HG03045 (cell line): ENCODE measurements around the gene DIDO1.
"Not testable (repeated sequence)": the region's sequence is repeated elsewhere in the genome, so short reads cannot be mapped to it uniquely, and the experiment has no call there.

Experiments used
- ATAC-seq: cut with Tn5 transposase; IDR thresholded peaks from one replicate; pipeline ENCODE4 v1.9.1; 2021; ENCODE audit warnings: mild to moderate bottlenecking, moderate library complexity; ENCODE audit not compliant: unreplicated experiment

Gene DIDO1

DNA sequence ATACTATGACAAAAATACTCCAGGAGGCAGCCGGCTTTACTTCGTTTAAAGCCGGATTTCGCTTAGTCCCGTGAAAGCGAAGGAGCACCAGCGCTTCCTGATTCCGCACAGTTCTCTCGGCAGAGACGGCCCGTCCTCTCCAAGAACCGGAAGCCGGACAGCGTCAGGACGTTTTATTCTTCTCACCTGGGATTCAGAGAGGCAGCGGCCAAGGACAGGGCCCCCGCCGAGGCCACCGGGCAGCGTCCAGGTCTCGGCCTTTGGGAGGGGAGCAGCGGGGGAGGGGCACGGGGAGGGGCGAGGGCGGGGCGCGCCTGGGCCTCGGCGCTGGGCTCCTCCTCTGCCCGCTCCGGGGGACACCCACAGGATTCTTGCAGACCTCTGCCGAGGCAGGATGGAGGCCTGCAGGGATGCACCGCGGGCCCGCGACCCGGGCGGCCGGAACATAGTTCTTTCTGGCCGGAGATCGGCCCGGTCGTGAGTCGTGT, 2.8 kb upstream of the DIDO1 start:
- peak; percentile 30 for ATAC-seq

DNA sequence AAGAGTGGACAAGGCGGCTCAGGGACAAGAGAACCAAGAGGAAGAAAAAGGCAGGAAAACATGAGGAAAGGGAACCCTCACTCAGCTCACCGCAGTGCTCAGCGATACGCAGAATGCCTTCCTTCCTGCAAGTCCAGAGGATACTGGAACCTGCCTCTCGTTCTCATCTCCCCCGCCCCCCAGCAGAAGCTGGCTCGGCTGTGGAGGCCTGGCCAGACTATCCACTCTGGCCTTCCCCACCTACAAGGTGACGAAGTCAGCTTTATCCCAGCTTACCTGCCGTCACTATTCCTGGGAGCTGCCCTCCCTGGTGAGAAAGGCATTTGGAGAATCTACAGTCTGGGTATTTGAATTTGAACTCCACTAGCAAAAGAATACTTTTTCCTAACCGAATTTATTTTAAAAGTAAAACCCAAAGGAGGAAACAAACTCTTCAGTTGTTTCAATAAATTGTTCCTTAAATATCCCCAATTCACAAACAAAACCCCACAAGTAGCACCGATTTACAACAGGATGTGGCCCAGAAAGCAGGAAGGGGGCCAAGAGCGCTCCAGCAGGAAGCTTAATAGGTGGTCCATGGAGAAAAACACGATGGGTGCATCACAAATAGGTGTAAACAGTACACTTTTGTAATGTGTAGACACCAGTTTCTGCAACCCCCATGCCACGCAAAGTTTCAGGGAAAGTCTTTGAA, 2.1 kb upstream of the DIDO1 start:
- ATAC-seq: no peak

DNA sequence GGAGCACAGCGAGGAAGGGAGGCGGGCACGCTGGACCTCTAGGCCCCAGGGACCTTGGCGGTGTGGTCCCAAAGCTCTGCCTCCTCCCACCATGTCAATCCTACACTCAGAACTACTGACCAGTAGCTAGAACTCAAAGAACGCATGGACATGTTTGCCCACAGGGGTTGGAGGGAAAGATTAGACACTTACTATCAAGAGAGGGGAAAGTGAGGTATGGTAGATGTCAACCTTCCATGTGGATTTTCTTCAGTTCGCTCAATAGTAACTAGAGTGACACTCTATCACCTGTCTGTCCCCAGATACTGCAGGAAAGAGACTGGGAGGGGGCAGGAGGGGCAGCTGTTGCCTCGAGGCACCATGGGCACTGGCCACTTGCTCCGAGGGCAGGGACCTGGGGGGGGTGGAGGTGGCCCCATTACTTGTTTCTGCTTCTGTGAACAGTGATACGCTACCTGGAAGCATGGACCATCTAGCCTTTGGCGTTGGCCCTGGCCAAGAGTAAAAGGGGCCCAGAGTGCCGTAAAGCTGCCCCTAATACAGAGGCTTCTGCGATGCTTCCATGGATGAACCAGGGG, 912 bp upstream of the DIDO1 start:
- ATAC-seq: no peak

DNA sequence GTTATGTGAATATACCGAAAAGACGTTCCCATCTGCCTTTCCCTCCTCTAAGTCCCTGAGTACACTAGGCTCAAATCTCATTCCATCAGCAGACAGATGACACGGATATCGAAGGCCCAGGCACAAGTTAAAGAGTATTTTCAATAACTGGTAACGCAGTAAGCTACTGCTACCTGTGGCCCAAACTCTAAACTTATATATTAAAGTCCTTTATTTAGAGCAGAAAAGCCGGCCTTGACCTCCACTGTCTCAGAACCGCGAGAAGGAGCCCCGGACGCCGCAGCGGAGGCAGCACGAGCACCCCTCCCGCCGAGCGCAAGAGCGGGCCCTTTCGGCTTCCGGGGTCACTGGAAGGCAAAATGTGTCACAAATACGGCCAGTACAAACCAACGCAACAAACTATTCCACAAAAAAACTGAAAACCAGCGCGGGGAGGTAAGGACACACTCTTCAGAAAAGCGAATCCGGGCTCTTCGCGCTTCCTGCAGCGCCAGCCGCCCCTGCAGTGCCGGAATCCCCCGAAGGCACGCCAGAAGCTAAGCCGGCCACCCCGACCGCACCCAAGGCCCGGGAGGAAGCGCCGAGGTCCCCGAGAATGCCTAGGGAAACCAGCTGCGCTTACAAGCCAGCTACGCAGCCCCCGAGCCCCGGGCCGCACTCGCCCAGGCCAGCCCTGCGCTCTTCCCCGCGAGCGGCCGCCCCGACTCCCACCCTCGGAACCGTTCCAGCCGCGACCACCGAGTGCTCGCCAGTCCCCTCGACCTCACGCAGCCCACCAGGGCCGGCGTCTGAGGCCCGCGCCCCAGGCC, 681 bp downstream of the DIDO1 start:
- peak; percentile 24 for ATAC-seq

DNA sequence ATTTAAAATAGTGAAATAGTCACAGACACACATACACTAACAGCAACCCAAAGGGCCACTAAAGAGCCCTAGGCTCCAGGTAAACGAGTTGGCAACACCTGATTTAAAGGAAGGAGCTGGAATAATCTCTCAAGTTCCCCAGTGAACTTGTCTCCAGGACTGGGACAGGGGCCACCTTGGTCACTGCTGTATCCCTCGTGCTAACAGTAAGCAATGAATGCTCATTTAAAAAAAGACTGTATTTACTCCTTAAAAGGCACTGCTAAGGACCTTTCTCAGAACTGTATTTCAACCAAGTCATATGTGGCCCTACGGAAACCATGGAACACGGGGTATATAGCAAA, 1.3 kb downstream of the DIDO1 start:
- no peak for ATAC-seq

DNA sequence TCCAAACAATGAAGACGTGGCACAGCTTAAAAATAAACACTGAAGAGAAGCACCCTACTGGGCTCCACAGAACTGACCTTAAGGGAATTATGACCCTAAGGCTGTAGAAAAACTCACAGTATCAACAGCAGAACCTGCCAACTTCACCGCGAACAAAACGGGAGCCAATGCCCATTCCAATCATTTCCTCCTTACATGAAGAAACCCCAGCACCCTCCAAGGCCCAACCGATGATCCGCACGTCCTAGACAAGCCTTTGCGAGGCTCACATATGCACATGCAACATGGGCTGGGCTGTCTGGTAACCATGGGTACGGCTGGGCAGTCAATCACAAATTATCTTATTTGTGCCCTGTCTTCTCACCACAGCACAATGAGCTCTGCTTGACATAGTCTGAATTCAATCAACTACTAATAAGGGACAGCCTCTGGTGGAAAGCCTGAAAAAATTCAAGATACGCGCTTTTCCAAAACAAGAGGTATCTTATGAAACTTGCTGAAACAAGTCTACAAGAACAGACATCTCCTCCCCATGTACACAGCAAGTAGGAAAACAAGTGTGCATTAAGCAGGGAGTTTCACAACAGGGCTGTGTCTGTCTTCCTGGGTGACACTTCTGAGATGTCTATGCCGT, 1.7 kb downstream of the DIDO1 start:
- ATAC-seq: no peak

DNA sequence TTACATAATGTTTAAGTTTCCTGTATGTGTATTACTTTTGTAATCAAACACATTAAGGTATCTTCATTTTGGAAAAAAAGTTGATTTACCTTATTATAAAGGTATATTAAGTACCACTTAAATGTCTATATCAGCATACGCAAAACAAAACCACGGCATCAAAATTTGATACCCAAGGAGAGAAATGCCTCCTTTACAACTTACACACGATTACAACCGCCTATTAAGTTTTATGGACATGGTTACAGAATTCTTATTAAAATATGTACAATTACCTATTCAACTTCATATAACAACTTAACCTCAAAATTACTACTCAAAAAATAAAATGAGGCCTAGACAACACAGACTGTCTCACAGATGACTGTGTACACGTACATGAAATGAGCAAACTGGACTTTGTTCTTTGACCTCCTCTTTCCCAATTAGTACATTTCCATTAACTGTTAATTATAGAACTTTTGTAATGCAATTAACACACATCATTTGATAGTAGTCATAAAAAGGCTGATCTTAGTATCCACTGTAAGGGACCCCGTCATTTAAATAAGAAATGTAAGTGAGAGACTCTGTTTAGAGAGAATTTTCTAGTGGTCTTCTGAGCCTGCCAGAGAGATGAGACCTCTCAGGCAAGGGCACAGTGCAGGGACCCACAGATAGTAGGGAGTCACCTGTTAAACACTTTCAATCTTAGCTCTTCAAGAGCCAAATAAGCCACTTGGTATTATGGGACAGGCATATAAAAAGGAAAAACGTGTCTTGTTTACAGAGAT, 2.5 kb downstream of the DIDO1 start:
- ATAC-seq: no peak

DNA sequence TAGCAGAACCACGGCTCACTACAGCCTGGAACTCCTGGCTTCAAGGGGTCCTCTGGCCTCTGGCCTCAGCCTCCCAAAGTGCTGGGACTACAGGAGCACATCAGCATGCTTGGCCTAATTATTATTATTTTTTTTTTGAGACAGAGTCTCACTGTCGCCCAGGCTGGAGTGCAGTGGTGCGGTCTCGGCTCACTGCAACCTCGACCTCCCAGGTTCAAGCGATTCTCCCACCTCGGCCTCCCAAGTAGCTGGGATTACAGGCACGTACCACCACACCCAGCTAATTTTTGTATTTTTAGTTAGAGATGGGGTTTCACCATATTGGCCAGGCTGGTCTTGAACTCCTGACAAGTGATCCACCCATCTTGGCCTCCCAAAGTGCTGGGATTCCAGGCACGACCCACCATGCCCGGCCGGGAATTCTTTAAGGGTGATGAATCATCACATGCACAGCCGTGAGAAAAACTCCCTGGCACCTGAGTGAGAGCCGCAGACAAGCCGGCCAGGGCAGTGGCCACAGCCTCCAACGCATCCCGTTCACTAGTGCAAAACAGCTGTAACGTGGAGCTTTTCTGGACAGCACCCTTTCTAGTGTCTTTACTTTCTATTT, 3.1 kb downstream of the DIDO1 start:
- not testable (repeated sequence) for ATAC-seq

DNA sequence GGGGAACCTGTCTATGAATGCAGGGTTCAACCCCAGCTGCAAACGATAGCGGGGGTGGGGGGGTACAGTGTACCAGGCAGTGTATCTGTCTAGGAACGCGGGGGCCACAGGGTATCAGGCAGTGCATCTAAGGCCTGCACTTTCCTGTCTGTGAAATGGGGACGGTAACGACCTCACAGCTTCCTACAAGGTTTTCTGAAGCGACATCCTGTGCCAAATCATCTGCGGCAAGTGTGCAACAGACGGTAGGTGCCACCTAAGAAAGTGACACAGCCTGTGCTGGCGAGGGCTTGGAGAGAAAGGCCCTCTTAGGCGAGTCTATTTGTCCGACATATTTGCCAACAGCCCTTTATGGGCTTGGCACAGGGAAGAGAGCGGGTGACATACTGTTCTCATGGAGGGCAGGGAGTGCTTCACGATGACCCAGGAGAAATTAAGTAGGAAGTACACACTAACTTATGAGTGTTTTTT, 3.8 kb downstream of the DIDO1 start:
- no peak for ATAC-seq

DNA sequence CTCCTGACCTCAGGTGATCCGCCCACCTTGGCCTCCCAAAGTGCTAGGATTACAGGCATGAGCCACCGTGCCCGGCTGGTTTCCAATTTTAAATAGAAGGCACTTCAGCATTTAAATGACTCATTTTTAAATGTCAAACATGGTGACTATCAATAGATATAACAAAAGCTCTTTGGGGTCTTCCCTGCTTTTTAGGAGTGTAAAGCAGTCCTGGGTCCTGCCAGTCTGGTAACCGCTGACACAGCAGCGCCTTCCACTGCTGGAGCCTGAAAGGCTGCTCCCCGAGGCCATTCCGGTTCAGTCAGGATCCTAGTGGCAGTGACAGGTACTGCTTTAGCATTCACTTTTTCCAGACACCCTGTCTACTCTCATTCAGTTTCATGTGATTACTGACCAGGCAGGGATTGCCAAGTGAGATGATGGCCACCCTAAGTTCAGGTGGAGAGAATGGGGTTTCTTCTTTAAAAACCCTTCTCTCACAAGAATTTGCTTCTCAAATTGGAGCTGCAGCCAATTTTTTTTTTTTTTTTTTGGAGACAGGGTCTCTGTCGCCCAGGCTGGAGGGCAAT, 5.1 kb downstream of the DIDO1 start:
- no peak for ATAC-seq

DNA sequence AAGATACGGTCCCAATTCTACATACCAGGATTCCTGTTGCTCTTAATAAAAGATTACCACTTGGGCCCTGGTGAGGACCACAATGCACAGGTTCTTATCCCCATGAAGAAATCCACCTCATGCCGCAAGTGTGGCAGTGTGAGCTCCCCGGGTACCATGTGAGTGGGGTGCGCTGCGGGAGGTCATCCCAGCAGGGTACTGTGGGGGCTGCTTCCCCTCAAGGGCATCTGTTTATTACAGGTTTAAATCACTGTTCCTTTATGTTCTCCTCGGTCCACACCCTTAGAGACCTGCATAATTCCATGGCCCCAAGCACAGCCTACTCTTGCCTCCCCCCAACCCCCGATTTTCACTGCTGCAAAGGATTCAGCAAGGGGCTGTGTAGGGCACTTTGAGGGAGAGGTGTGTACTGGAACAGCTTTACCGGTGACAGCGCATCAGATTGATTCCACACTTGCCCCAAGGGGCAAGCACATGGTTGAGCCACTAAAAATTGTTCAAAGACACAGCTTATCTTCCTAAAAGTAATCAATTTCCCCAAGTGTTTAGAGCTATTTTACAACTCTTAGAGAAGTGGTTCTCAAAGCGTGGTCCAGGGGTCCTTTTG, 6.2 kb downstream of the DIDO1 start:
- ATAC-seq: no peak

DNA sequence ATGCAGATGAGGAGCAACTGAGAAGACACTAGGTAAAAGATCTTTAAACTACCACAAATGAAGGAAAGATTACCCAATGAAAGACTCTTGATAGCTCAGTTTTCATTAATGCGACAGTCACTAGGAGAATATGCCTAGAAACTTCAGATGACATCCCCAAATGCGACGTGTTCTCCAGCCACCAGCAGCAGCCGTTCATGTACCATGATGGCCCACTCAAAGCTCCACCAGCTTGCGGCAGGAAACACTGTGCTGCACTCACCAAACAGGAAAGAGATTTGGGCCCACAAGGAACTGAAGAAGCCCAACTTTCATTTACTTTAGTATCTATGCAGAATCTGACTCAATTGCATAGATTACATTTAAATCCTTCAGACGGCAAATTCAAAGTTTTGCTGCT, 7.5 kb downstream of the DIDO1 start:
- no peak for ATAC-seq

DNA sequence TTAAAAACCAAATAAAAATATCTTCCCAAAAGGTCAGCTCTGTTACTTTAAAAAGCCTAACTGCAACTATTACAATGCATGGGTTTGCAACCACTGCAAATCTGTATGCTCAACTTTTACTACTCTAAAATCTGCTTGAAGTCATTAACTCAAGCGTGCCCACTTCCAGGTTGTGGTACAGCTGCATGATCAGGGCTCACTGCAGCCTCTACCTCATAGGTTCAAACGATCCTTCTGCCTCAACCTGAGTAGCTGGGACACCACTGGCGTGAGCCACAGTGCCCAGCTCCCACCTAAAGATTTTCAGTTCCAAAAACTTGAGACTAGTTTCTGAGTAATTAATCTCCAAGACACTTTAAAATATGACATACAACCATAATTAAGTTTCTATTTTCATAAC, 8.2 kb downstream of the DIDO1 start:
- ATAC-seq: no peak

DNA sequence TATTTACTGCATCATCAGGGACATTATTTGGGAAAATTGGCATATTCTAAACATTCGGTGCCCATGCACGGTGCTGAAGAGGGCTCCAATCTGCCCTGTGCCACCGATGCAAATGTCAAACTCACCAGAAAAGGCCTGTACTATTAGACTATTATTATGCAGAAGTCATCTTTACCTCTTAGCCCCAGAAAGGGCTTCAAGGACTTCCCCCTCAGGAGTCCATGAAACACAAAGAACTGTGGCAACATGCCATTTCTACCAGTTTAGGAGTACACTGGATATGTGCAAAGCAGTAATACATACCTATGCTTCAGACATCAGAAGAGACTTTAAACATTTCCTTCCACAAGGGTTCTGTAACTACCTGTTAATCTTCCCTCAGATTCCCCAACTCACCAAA, 8.6 kb downstream of the DIDO1 start:
- ATAC-seq: no peak

DNA sequence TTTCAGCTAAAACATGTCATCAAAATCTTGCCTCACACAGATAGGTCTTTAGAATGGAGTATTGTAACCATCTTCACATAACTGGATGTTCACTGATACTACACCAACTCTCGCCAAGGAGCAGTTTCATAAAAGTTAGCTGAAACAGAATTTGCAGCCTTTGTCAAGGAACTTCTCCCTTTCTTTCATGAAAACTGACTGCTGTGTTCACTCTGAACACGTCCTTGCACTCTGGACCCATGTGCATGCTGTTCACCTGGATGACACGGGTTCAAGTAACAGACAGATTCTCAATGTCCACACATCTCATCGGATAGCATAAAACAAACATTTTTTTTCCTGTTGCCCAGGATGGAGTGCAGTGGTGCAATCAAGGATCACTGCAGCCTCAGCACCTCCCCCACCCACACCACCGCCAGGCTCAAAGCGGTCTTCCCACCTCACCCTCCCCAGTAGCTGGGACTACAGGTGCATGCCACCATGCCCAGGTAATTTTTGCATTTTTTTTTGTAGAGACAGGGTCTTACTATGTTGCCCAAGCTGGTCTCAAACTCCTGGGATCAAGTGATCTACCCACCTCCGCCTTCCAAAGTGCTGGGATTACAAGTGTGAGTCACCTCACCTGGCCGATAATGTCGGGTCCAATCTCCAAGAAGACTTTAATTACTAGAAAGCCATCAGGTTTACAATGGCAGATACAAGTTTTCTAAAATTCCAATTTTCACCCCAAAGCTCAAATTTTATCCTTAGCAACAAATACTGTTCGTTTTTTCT, 9.4 kb downstream of the DIDO1 start:
- no peak for ATAC-seq

DNA sequence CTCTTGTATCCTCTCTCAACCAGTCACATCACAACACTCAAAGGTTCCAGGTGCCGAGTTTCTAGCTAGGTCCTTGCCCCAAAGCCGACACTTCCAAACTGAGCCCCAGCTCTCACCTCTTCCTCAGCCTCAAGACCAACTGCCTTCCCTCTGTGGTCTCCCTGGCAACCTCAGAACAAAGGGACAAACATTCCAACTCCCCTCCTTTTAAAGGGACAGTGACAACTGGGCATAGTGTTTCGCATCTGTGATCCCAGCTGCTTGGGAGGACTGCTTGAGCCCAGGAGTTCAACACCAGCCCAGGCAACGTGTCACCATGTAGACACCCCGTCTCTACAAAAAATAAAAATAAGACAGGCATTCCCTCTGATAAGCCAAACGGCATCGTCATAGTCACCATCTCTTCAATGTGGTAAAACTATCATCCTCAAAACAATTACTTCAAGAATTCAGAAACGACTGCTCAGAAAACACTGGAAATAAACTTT, 11.3 kb downstream of the DIDO1 start:
- ATAC-seq: no peak

DNA sequence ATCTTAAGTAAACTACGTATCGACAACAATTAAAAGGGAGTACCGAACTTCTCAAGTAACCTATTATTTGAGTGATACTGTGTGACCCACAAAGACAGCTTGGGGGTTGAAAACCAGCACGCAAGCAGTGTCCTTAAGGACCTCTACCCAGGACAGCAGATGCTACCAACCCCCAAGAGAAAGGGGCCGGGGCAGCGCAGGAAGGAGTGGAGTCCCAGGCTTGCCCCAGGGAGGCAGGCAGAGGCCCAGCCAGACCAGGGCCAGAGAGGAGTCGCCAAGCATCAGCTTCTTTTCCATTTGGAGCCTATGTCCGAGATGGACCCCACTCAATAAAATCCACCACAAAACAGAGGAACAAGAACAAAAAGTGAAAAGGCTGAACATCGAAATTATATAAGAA, 11.9 kb downstream of the DIDO1 start:
- no peak for ATAC-seq

DNA sequence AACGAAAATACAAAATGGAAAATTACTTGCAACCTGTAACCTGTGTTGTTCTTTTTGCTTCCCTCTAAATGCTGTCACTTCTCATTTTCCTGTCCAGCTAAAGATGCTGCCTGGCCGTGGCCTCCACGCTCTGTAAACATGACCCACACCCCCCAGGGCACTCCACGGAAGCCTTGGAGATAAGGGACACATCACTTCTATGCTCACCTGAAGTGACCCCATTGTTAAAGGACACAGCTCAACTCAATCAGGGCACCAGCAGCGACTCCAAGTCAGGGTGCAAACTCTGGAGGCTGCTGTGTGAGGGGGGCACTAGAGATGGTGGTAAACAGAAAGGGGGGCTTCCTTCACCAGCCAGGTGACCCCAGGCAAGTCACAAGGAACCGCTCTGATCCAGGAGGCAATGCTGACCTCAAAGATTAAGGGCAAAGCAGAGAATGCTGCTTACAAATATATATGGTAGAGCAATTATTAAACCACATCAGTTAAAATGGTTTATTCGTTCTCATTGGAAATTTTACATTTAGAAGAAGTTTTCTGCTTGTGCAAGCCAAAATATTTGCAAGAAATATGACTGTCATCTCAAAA, 13.2 kb downstream of the DIDO1 start:
- no peak for ATAC-seq
